Measurements from ENCODE around the gene DDX39A.
"Not testable (repeated sequence)": the region's sequence is repeated elsewhere in the genome, so short reads cannot be mapped to it uniquely, and the experiment has no call there.

The DDX39A gene

DNA sequence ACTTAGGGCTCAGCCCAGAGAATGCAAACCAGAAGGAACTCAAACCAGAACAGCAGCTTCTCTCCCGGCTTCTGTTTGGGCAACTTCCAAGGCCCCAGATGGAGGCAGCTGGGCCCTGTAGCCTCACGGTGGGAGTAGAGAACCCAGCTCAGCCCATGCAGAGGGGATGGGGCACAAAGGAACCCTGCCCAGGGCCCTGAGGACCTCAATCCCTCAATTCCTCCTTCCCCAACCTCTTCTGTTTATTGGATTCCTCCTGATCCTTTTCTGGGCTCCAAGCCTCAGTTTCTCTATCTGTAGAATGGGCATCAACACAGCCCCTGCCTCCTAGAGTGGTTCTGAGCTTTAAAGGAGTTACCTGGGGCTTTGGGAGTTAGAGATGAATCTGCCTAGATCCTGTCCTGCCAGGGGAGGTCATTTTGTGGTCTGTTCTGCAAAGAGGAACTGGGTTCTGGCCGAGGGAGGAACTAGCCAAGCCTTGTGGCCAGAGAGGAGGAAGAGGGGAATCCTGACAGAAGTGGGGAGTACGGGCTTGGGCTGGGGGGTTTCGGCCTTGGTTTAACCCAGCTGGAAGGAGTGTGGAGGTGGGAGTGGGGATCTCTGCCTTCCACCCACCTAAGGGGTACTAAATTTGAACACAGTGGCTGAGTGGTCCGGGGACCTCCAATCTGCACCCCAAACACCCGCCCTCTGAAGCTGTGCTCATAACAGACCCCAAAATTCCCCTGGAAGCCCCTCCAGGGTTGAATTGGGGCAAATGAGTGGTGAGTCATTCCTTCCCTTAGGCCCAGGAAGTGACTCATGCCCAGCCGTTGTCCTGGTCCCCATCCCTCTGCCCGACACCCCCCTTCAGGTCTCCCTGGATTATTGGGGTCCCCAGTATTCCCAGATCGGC is 35.2 kb downstream of the DDX39A start:
- DNase-seq: no peak

DNA sequence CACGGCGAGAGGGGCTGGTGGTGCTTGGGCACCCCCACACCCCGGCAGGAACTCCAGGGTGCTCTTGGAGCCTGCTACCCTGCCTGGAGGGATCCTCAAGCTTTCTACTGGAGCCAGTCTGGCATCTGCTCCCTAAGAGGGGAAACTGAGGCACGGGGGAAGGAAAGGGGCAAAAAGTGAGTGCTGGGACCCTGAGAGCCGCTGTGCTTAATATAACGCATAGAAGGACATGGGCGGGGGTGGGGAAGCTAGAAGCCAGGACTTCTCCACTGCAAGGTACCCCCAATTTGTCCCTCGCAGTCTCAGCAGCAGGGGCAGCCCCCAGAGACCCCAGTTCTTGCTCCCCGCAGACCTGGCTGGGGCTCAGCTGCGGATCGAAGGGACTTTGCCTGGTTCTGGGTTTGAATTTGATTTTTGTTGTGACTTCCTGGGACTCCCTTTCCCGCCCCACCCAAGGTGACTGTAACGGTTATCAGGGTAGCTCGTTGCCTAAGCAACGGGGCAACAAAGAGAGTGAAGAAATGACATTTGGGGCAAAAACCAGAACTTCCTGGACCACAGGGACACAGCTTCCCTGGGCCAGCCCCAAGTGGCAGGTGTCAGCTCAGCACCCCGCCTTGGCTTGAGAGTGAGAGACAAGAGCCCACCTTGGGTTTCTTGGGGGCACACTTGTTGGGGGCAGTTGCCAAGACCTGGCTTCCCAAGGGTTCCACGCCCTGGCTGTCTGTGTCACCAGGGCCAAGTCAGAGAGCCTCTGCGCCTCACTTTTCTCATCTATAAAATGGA is 37.3 kb downstream of the DDX39A start:
- DNase-seq: no peak

DNA sequence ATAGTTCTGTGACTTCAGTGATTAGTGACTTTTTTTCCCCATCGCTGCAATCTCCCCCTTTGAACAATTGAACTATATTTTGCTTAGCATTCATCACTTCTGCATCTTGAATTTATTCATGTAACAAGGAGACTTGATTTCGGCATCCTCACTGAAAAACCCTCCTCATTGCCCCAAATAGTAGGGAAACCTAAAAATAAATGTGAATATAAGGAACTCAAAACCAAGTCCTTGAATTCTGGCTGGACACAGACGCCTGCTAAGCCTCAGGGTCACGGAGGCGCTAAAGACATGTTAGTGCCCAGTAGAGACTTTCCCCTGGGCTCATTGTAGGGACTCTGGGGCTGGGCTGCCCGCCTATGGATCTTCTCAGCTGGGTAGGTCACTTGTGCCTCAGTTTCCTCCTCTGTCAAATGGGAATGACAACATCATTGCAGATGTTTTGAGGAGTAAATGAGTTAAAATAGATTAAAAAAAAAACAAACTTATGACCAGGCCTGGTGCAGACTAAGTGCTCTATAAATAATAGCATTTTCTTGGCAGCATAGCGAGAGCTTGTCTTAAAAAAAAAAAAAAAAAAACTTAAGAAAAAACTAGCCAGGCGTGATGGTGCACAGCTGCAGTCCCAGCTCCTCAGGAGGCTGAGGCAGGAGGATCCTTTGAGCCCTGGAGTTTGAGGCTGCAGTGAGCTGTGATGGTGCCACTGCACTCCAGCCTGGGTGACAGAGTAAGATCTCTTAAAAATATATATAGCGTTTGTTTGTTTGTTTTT is 39.7 kb downstream of the DDX39A start:
- no peak for DNase-seq

GRCh38 chr19:14378890-14379289 is 40.3 kb downstream of the DDX39A start:
- DNase-seq: no peak

GRCh38 chr19:14377883-14378328 is 41.2 kb downstream of the DDX39A start:
- DNase-seq: no peak

- no peak for DNase-seq
Measured at GRCh38 chr19:14375582-14376291, 43.4 kb downstream of the DDX39A start.

DNA sequence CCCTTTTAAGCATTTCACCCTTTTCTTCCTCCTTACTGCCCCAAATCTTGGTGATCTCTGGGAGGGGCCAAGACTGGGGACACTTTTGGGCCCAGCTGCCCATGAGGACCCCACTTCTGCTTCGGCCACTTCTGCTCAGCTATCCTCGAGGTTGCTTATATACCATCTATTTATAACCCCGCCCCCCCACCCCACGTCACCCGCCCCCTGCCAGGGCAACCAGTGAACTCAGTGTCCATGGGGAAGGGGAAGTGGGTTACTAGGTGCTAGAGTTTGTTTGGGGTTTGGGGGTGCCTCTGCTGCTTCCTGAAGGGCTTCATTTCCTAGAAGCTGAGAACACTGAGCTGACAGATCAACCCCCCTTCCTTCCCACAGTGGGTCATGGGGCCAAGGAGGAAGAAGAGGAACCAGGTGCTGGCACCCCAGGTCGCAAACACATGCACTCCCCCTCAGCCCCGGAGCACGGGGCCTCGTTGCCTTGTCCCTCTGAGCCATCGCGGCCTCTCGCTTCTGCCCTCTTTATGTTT is 44.0 kb downstream of the DDX39A start:
- DNase-seq: no peak

DNA sequence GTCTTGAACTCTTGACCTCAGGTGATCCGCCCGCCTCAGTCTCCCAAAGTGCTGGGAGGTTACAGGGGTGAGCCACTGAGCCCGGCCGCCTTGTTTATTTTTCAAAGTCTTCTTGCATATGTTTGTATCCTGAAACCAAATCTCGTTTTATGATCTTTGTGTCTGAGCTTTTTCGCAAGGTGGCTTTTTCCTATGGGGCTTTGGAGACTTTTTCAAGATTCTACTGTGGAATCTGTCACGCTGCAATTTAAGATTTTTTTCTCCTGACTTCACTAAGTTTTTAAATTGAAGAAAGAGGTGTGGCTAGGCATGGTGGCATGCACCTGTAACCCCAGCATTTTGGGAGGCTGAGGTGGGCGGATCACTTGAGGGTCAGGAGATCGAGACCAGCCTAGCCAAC is 44.8 kb downstream of the DDX39A start:
- not testable (repeated sequence) for DNase-seq

- not testable (repeated sequence) for DNase-seq
Measured at GRCh38 chr19:14372384-14373077, 46.6 kb downstream of the DDX39A start.

DNA sequence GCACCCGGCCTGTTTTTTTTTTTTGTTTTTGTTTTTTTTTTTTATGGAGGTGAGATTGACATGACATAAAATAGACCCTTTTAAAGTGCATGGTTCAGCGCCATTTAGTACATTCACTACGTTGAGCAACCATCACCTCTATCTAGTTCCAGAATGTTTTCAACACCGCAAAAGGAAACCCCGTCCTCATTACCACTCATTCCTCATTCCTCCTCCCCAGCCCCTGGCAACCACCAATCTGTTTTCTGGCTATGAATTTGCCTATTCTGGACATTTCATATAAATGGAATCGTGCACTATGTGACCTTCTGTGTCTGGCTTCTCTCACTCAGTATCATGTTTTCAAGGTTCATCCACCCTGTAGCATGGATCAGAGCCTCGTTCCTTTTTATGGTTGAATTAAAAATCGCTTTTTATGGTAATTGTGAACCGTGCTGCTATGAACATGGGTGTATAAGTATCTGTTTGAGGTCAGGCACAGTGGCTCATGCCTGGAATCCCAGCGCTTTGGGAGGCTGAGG is 47.8 kb downstream of the DDX39A start:
- DNase-seq: no peak

DNA sequence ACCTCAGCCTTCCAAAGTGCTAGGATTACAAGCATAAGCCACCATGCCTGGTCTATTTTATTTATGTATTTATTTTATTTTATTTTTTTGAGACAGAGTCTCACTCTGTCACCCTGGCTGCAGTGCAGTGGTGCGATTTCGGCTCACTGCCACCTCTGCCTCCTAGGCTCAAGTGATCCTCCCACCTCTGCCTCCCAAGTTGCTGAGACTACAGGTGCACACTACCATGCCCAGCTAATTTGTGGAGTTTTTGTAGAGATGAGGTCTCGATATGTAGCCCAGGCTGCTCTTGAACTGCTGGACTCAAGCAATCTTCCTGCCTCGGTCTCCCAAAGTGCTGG is 48.2 kb downstream of the DDX39A start:
- DNase-seq: no peak

DNA sequence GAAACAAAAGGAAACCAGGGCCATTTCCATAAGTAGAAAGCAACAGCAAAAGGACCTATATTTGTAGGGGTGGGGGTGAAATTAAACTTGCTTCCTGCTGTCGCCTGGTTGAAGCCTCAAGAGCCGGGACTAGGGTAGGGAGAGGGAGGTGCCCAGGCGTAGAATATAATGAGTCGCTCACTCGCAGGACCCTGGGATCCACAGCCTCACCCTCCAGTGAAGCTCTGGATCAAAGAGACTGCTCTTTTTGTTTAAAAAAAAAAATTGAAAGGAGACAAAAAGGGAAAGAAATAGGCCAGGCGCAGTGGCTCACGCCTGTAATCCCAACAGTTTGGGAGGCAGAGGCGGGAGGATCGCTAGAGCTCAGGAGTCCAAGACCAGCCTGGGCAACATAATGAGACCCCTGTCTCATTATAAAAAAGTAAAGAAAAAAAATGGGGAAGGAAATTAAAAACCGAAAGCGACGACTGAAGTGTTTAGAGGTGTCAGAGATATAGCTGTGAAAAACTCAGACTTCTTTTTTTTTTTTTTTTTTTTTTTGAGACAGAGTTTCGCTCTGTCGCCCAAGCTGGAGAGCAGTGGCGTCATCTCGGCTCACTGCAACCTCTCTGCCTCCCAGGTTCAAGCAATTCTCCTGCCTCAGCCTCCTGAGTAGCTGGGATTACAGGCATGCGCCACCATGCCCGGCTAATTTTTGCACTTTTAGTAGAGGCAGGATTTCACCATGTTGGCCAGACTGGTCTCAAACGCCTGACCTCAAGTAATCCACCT is 48.8 kb downstream of the DDX39A start:
- DNase-seq: no peak

DNA sequence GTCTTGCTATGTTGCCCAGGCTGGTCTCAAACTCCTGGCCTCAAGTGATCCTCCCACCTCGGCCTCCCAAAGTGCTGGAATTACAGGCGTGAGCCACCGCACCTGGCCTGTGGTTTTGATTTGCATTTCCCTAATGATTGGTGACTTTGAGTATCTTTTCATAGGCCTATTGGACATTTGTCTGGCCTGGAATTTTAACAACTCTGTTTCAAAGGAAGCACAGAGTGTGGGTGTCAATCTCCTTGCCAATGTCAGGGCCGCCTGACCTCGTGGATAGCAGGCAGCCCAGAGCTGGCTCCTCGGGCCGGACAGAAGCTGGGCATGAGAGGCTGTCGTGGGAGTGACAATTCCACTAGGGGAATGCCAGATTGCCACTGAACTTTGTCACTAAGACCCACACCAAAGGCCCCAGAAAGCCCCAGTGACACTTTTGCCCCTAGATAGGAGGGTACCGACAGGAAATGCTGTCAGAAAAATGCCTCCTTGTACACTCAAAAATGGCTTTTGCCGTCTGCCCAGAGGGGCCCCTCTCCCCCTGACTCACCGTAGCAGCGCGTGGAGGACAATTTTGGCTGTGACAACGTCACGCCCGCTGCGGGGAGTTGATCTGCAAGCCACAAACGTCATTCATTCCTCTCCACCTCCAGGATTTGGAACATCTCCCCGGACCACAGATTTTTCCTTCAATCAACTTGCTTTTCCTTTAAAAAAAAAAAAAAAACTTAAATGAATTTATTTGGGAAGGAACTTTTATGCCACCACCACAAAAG is 49.6 kb downstream of the DDX39A start:
- no peak for DNase-seq

DNA sequence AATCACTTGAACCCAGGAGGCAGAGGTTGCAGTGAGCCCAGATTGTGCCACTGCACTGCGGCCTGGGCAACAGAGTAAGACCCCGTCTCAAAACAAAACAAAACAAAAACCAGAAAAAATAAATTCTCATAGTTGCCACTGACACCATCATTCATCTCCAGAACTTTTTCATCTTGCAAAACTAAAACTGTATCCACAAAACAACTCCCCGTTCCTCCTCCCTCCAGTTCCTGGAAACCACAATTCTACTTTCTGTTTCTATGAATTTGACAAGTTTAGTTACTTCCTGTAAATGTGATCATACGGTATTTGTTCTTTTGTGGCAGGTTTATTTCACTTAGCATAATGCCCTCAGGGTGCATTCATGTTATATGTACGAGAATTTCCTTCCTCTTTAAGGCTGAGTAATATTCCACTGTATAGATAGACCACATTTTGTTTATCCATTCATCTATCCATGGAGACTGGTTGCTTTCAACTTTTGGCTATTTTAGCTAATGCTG is 51.1 kb downstream of the DDX39A start:
- no peak for DNase-seq

DNA sequence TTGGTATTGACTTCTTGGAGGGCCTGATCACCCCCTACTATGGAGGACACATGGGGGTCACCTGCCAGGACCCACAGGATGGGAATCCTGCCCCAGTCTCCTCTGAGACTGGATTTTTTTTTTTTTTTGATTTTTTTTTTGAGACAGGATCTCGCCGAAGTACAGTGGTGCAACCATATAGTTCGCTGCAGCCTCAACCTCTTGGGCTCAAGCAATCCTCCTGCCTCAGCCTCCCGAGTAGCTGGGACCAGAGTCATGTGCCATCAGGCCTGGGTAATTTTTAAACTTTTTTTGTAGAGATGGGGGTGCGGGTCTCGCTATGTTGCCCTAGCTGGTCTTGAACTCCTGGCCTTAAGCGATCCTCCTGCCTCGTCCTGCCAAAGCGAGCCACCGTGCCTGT is 52.1 kb downstream of the DDX39A start:
- no peak for DNase-seq

DNA sequence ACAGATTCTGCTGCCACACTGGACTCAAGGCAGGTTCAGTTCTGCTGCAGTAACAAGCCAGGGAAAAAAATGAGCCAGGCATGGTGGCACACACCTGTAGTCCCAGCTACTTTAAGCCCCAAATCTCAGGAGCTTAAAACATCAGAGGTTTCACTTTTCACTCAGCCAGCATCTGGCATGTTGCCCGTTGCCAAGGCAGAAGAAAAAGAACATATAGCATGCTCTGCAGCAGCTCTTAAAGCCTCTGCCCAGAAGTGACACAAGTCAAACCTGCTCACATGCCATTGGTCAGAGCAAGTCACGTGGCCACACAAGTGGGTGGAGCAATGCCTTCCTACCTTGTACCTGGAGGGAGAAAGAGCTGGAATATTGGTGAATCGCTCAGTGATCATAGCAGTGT is 52.6 kb downstream of the DDX39A start:
- peak; percentile 90 for DNase-seq

GRCh38 chr19:14364098-14364443 is 55.1 kb downstream of the DDX39A start:
- DNase-seq: not testable (repeated sequence)

DNA sequence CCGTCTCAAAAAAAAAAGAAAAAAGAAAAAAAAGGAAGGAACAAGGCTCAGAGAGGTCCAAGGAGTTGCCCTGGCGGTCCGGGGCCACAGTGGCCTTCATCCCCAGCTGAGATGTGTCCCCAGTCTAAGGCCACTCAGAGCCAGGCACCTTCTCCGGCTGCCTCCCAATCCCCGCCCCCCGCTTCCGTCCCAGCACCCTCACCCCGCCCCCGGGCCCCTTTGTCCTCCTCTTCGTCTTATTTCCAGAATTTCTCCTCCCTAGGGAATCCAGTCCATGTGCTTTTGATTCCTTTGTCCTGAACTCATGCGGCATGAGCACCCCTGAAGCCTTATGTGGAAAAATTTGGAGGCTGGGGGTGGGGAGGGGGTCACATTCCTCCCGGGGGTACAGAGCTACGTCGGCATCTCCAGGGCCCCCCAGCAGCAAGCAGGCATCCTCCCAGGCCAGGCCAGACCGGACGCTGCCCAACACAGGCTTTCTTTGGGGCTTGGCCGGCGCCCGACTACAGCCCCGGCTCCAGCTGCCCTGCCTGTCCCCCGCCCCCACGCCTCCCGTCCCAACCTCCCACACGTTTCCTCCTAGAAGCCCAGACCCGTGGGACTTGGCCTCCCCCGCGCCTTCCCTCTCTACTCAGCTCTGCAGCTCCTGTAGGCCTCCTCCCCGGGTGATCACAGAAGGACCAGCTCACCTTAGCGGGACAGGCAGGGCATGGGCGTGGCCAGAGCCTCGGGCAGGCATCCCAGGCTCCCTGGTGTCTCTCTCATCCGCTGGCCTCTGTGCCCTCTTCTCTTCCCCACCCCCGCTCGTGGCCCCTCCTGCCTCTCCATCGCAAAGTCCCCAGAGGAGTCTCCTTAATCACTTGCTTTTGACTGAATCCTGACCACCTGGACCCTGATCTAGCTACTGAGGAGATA is 55.7 kb downstream of the DDX39A start:
- peak; percentile 68 for DNase-seq

DNA sequence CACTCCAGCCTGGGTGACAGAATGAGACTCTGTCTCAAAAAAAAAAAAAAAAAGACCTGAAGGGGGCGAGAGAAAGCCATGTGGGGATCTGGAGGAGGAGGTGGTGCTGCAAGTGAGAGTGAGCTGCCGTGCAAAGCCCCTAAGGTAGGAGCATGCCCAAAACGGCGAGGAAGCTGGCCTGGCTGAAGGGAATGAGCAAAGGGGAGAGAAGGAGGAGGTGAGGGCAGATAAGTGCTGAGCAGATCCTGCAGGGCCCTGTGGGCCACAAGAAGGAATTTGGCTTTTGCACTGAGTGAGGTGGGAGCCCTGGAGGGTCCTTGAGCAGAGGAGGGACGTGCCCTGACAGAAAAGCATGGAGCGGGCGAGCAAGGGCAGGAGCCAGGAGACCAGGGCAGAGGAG is 57.3 kb downstream of the DDX39A start:
- peak; percentile 23 for DNase-seq

All from NCI-H1436 (cell line).